ENCODE measurements around the gene OCLN. TPM values are rescaled to one million over a fixed set of nuclear protein-coding genes. Genes with fewer than 3 reads are reported as not detected.

OCLN gene
- total RNA-seq, 1 donor from 2014 or later = 0.53 TPM

GRCh38 chr5:69498384-69498783 is 5.8 kb downstream of the OCLN start:
- H3K9me3 ChIP-seq = no peaks in the 10 kb centered on the region
- H3K4me1 ChIP-seq = no peaks in the 10 kb centered on the region
- no peak overlapping the region for H3K4me3 ChIP-seq
- no peaks in the 10 kb centered on the region for H3K27me3 ChIP-seq
- no peaks in the 10 kb centered on the region for H3K36me3 ChIP-seq
- intact Hi-C loops (cut with DNase I) = no loop called here
- H3K27ac ChIP-seq = no peak overlapping the region
- DNase-seq (ENCODE audit: low spot score in 2 of 2) = no peak
- no peak for TF ChIP-seq CTCF (IDR thresholded peaks at IDR 0.05)

- intact Hi-C loops (cut with DNase I) = no loop called here
- no peak for DNase-seq (ENCODE audit: low spot score in 2 of 2)
- Histone ChIP-seq H3K27me3 (no peaks in the 10 kb centered on the region), H3K27ac (no peak overlapping the region), H3K9me3 (no peaks in the 10 kb centered on the region), H3K4me1 (no peaks in the 10 kb centered on the region), H3K36me3 (no peaks in the 10 kb centered on the region), H3K4me3 (no peak overlapping the region)
- TF ChIP-seq CTCF (IDR thresholded peaks at IDR 0.05) = no peak
These were observed 9.8 kb downstream of the OCLN start for GRCh38 chr5:69502367-69502766.

GRCh38 chr5:69502767-69503488 is 10.3 kb downstream of the OCLN start:
- intact Hi-C loops (cut with DNase I) = no loop called here
- Histone ChIP-seq H3K27me3 (no peaks in the 10 kb centered on the region), H3K9me3 (no peaks in the 10 kb centered on the region), H3K36me3 (no peaks in the 10 kb centered on the region), H3K4me3 (no peak overlapping the region), H3K4me1 (no peaks in the 10 kb centered on the region), H3K27ac (no peak overlapping the region)
- TF ChIP-seq CTCF (IDR thresholded peaks at IDR 0.05) = no peak
- no peak for DNase-seq (ENCODE audit: low spot score in 2 of 2)

GRCh38 chr5:69504036-69504435 is 11.4 kb downstream of the OCLN start:
- Histone ChIP-seq H3K27me3 (no peaks in the 10 kb centered on the region), H3K9me3 (no peaks in the 10 kb centered on the region), H3K4me1 (no peaks in the 10 kb centered on the region), H3K27ac (no peak overlapping the region), H3K36me3 (no peaks in the 10 kb centered on the region), H3K4me3 (no peak overlapping the region)
- no peak for TF ChIP-seq CTCF (IDR thresholded peaks at IDR 0.05)
- intact Hi-C loops (cut with DNase I) = no loop called here
- DNase-seq (ENCODE audit: low spot score in 2 of 2) = no peak

- Histone ChIP-seq H3K4me1 (no peaks in the 10 kb centered on the region), H3K27ac (no peak overlapping the region), H3K4me3 (no peak overlapping the region), H3K36me3 (no peaks in the 10 kb centered on the region), H3K27me3 (no peaks in the 10 kb centered on the region), H3K9me3 (no peaks in the 10 kb centered on the region)
- no peak for DNase-seq (ENCODE audit: low spot score in 2 of 2)
- TF ChIP-seq CTCF (IDR thresholded peaks at IDR 0.05) = no peak
- intact Hi-C loops (cut with DNase I) = no loop called here
These were observed 12.7 kb downstream of the OCLN start for GRCh38 chr5:69505306-69505705.

- H3K36me3 ChIP-seq = no peaks in the 10 kb centered on the region
- intact Hi-C loops (cut with DNase I) = no loop called here
- TF ChIP-seq CTCF (IDR thresholded peaks at IDR 0.05) = no peak
These were observed 16.6 kb downstream of the OCLN start for GRCh38 chr5:69509212-69509611.

More at GRCh38 chr5:69509212-69509611, 16.6 kb downstream of the OCLN start:
- H3K4me1 ChIP-seq = no peaks in the 10 kb centered on the region
- no peak overlapping the region for H3K27ac ChIP-seq
- H3K4me3 ChIP-seq = no peak overlapping the region
- H3K27me3 ChIP-seq = no peaks in the 10 kb centered on the region
- no peaks in the 10 kb centered on the region for H3K9me3 ChIP-seq
- DNase-seq (ENCODE audit: low spot score in 2 of 2) = no peak

All from ascending aorta (tissue), 2 donors.